PC-9 (cell line): ENCODE data around the gene RCSD1.

Source experiments
- EZH2 ChIP-seq: fragments of 200-600 bp; sonication (generic); IDR thresholded peaks from 2 replicates; pipeline ENCODE4 v1.8.0; 2017; ENCODE audit warnings: antibody characterized with exemption, low read depth
- TF ChIP-seq, protein P1 (sequence below): fragments of 200-600 bp; sonication (generic); conservative IDR thresholded peaks from 2 replicates; pipeline ENCODE4 v1.6.1; 2017; ENCODE audit warnings: mixed run types, antibody characterized with exemption, mild to moderate bottlenecking, moderate library complexity

DNA sequence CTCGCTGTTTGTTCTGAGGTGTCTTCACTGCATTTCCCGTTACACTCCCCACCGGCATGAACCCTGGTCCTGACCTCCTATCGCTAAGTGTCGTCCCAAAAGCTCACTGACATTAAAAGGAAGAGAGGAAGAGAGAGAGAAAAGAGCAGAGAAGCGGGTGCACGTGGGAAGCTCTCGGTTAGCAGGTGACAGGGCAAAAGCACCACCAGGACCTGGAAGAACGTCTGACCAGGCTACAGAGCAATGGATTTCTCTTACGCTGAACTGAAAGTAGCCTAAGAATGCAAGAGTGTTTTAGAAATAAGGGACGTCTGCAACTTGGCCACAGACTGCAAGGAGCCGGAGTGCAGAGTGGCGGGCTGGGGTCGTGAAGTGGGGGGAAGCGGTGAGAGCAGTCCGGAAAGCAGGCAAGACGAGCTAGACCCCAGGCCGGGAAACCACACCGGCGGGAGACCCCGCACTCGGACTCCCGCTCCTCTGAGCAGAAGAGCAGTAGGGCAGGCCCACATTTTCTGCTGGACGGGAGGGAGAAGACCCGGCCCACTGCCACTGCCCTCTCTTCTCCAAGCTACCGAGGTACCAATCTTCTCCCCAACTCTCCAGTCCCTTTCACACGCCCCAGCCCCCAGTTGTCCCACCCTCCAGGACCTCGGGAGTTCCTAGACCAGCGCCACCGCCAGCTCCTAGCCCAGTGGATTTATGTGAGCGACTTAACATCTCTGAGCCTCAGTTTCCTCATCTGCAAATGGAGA, 83.5 kb downstream of the RCSD1 start:
- TF ChIP-seq, protein P1, sequence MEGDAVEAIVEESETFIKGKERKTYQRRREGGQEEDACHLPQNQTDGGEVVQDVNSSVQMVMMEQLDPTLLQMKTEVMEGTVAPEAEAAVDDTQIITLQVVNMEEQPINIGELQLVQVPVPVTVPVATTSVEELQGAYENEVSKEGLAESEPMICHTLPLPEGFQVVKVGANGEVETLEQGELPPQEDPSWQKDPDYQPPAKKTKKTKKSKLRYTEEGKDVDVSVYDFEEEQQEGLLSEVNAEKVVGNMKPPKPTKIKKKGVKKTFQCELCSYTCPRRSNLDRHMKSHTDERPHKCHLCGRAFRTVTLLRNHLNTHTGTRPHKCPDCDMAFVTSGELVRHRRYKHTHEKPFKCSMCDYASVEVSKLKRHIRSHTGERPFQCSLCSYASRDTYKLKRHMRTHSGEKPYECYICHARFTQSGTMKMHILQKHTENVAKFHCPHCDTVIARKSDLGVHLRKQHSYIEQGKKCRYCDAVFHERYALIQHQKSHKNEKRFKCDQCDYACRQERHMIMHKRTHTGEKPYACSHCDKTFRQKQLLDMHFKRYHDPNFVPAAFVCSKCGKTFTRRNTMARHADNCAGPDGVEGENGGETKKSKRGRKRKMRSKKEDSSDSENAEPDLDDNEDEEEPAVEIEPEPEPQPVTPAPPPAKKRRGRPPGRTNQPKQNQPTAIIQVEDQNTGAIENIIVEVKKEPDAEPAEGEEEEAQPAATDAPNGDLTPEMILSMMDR: no peak
- no peak for TF ChIP-seq EZH2
